ENCODE data around the gene RNF215. TPM values are rescaled to one million over a fixed set of nuclear protein-coding genes. Genes with fewer than 3 reads are reported as not detected.

RNF215 gene
- total RNA-seq, 1 donor from 2014 or later = 4.3 TPM

DNA sequence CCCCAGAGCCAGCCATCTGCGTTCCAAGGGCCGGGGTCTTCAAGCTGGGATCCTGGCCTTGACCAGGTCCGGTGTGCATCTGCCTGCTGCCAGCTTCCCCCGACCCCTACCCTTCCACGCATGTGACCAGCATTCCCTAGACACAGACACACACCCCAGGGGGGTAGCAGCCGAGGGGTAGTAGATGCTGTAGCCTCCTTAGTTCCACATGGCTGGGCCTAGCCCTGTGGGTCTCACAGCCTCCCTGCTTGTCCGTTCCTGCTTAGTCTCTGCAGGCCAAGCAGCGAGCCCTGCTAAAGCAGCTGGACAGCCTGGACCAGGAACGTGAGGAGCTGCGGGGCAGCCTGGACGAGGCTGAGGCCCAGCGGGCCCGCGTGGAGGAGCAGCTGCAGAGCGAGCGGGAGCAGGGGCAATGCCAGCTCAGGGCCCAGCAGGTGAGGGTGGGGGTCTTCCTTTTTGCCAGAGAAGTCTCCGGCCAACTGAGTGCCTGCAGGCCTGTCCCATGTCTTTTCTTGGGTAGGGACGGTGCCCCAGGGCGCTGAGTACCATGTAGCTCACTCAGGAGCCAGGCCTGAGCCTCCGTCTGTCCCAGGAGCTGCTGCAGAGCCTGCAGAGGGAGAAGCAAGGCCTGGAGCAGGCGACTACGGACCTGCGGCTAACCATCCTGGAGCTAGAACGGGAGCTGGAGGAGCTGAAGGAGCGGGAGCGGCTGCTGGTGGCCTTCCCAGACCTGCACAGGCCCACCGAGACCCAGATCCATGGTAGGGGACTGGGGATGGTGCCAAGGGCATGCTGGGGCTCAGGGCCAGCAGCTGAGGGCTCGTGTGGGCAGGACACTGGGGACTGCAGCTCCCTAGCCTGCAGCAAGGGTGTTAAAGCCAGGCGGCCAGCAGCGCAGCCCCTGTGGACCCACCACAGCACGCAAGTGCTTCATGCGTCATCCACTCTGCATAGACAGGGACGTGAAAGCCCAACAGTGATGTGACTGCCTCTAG lies 13.6 kb downstream of the RNF215 start:
- no peak for ATAC-seq (ENCODE audit: poor library complexity)
- no peak for DNase-seq
- intact Hi-C loops (cut with DNase I) = no loop called here

DNA sequence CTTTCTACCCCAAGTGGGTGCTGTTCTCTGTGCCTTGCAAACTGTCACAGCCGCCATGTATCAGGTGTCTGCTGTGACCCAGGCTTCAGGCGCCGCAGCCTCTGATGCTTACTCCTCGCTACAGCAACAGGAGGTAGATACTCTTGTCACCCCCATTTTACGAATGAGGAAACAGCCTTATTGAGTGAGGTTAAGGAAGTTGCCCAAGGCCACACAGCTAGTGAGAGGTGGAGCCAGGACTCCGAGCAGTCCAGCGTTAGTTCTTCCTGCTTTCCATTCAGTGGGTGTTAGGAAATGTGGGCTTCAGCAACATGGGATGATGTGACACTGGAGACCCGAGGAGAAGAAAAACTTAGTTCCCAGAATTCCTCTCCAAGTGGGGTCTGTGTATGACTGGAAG lies 14.3 kb downstream of the RNF215 start:
- ATAC-seq (ENCODE audit: poor library complexity) = peak; percentile 23
- intact Hi-C loops (cut with DNase I) = no loop called here
- DNase-seq = no peak

DNA sequence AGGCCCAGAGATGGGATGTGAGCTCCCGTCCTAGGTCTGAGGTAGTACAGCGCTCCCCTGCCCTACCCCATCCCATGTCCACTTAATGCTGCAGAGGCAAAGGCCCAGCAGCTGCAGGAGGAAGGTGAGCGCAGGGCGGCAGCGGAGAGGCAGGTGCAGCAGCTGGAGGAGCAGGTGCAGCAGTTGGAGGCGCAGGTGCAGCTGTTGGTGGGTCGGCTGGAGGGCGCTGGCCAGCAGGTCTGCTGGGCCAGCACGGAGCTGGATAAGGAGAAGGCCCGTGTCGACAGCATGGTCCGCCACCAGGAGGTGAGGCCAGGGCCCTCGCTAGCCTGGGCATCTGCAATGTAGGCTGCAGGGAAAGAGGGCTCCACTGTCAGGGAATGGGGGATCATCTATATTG lies 15.2 kb downstream of the RNF215 start:
- ATAC-seq (ENCODE audit: poor library complexity) (no peak), DNase-seq (no peak)
- intact Hi-C loops (cut with DNase I) = no loop called here

DNA sequence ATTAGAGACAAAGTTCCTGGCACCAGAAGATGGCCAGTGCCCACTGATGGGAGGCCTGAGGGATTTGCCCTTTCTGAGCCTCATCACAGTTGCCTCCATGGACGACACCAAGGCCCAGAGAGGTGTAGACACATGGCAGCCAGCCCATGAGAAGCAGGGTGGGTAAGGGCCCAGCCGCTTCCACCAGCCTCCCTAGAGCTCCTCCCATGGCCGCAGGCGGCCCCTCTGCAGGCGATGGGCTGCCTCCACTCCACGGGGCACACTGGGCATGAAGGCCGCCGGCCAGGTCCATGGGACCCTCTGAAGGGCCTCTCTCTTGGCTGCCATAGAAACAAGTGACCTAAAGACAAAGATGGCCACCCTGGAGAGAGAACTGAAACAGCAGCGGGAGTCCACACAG lies 15.9 kb downstream of the RNF215 start:
- intact Hi-C loops (cut with DNase I) = no loop called here
- no peak for ATAC-seq (ENCODE audit: poor library complexity)
- DNase-seq = no peak

DNA sequence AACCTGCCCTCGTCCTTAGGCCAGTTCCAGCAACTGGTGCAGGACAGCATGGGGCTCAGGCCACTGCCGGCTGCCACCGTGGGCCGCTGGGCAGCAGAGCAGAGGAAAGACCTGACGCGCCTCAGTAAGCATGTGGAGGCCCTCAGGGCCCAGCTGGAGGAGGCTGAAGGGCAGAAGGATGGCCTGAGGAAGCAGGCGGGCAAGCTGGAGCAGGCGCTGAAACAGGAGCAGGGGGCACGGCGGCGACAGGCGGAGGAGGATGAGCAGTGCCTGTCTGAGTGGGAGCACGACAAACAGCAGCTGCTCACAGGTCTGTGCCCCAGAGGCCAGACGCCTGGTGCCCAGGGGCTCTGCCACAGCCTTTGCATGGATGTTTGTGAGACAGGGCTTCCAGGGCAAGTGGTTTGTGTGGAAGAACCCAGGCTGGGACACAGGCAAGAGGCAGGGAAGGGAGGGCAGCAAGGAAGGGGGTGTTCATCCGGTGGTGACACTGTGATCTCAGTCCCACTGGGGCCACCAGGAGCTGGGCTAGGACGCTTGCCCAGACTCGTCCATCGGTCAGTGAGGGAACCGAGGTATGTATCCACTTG lies 16.5 kb downstream of the RNF215 start:
- DNase-seq (no peak), ATAC-seq (ENCODE audit: poor library complexity) (no peak)
- intact Hi-C loops (cut with DNase I) = no loop called here

DNA sequence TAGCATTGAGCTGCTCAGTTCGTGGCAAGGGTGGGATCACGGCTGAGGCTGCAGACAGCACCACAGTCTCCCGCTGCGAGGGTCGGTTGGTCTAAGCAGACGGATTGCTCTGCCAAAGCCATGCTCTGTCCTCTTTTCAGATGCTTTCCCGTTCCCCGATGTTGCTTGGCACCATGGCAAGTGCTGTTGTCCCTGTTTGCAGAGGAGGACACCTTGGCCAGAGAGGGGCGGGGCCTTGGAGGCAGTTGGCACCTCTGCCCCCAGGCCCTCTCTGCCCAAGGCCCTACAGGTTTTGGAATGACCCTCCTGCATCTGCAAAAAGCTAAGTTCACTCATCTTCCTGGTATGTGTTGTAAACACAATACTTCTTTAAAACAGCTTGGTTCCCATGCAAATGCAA lies 18.8 kb downstream of the RNF215 start:
- ATAC-seq (ENCODE audit: poor library complexity) = no peak
- DNase-seq = no peak
- intact Hi-C loops (cut with DNase I) = no loop called here

DNA sequence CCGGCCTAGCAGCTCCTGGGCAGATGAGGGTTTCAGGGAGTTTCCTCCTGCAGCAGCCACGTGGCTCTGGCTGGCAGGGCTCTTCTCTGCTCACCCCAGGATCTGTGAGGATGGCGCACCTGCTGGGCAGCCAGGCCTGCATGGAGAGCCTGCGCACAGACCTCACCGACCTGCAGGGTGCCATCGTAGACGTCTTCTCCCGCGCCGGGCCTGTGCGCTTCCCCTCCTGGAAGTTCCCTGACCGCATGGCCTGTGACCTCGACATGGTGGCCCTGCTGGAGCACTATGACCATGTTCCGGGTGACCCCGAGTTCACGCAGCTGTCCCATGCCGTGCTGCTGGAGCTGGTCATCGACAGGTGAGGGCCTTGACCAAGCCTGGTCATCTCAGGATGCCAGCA lies 21.3 kb downstream of the RNF215 start:
- DNase-seq (no peak), ATAC-seq (ENCODE audit: poor library complexity) (no peak)
- intact Hi-C loops (cut with DNase I) = no loop called here

DNA sequence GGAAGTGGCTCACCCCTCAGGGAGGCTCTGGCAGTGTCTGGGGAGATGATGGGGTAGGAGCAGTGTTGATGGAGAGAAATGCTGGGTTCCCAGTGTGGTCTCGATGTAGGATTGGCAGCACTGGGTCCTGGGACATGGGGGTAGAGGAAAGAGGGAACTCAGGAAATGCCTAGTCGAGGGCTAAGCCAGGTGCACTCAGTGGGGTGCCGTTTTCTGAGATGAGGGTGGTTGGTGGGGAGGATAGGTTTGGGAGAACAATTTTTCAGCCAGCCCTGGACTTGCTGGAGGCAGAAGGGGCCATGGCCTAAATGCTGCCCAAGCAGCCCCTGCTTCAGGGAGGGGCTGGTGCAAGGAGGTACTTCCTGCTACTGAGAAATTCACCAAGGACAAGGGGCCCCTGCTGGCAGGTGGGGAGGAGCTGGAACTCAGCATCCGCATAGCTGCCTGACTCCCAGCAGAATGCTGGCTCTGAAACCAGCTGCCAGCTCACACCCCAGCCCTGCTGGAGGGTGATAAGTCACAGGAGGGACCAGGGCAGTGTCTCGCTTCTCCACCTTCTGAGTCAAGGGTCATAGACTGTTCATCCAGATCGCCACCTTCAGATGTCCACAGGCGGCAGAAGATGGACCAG lies 24.4 kb downstream of the RNF215 start:
- intact Hi-C loops (cut with DNase I) = no loop called here
- no peak for DNase-seq
- no peak for ATAC-seq (ENCODE audit: poor library complexity)

DNA sequence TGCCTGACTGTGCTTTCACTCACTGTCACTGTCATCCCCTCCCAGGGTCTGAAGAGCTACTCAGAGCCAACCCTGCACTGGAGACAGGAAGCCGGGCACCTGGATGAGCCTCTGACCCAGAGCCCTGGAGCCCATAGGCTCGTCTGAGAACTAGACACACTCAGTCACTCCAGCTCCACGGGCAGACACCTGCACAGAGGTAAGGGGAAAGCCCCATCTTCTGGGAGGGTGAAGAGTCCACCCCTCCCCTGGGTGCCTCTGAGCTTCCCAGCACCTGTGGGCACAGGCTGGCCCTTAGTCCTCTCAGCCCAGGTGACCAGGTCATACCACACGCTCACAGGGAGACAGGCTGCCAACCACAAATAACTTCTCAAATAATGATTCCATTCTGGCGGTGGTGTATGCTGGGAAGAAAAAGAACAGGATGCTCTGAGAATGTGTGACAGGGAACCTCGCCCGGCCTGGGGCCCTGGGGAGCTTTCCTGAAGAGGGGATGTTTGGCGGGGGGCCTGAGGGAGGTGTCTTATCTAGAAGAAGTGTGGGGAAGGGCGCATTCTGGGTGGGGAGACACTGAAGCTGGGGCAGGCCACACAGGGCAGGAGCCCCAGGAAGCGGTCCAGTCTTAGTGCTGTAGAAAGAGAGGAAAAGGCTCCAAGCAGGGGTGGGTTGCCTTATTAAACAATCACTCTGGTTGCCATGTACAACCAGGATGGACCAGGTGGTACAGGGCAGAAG lies 25.1 kb downstream of the RNF215 start:
- intact Hi-C loops (cut with DNase I) = no loop called here
- DNase-seq (no peak), ATAC-seq (ENCODE audit: poor library complexity) (no peak)

DNA sequence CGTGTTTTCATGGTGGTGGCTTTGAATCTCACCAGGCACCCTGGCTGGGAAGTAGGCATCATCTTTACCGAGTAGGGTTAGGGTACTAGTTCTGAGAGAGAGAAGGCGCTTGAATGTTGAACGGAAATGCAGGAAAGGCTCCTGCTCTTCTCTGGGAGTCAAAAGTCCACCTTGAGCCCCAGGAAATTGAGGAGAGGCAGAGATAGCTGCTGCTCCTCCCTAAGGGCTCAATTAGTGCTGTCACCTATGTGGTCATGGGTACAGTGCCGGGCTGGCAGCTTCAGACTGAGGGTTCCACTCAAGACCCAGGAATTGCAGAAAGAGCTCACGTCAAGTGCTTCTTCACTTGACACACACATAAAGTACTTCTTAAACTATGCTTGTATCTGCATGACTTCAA lies 28.7 kb downstream of the RNF215 start:
- ATAC-seq (ENCODE audit: poor library complexity) (no peak), DNase-seq (no peak)
- intact Hi-C loops (cut with DNase I) = no loop called here

DNA sequence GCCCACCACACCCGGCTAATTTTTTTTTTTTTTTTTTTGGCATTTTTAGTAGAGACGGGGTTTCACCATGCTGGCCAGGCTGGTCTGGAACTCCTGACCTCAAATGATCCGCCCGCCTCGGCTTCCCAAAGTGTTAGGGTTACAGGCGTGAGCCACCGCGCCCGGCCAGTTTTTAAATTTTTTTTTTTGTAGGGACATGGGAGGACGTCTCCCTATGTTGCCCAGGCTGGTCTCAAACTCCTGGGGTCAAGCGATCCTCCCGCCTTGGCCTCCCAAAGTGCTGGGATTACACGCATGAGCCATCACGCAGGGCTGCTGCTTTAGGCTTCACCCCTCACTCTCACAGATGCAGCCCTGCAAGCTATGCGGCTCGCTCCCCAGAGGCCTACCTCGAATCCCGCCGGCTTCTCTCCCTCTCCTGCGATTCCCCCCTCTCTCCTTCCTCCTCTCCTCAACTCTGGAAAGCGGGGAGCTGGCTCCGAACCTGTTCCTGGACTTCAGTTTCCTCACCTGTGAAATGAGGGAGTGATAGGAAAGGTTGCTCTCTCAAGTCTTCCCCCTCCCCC lies 29.5 kb downstream of the RNF215 start:
- intact Hi-C loops (cut with DNase I) = no loop called here
- ATAC-seq (ENCODE audit: poor library complexity) = no peak

DNA sequence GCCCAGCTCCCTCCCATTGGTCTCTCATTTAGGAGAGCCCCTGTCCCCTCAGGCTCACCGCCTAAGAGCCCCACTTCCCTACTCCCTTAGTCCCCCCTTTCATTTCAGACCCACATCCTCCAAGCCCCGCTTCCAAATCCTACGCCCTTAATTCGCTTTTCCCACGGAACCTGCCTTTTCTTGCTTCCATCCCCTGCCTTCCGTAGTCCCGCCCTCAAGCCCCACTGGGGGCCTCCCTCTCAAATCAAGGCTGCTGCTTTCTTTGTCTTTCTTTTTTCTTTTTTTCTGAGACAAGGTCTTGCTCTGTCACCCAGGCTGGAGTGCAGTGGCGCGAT lies 30.0 kb downstream of the RNF215 start:
- no peak for DNase-seq
- ATAC-seq (ENCODE audit: poor library complexity) = peak; percentile 2
- intact Hi-C loops (cut with DNase I) = no loop called here

More for the DNA sequence above, 29.5 kb downstream of the RNF215 start:
- no peak for DNase-seq

DNA sequence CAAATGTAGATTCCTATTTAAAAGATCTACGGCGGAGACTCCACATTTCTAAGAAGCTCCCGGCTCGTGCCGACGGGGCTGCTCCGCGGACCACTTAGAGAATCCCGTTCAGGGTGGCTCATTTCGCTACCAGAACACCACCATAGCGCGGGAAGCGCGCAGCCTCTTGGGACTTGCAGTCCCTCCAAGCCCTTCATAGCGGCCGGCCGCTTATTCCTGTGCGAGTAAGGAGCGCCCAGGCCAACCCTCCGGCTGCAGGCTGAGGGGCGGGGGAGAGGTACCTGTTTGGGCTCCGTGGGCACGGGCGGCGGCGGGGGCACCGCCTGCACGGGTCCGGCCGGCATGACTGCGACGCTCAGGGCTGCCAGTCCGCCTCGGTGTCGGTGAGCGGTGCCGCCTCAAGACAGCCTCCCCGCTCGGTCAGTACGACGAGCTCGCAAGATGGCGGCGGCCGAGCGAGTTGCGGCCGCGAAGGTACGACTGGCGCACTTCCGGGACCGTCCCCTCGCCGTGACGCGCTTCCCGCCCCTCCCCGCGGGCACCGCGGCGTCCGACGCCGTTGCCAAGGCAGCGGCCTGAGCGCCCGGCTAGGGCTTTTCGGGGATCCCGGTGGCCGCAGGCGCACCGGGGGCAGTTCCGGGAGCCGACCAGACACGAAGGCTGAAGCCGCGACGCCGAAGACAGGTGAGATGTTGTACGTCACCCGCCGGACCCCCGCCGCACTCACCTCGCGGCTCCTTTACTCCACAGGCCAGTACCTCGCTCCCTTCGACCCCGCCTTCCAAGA lies 30.6 kb downstream of the RNF215 start, which contains the start of the genes CCDC157 and SF3A1:
CCDC157 (plus strand) TSS at position 559 of the 787 bp plus-strand sequence. CDS start 8,994 bp downstream, outside the sequence.
SF3A1 (minus strand) TSS at position 446 of the 787 bp plus-strand sequence; CDS start at position 344, 102 bp downstream.
- intact Hi-C loops (cut with DNase I) = no loop called here

DNA sequence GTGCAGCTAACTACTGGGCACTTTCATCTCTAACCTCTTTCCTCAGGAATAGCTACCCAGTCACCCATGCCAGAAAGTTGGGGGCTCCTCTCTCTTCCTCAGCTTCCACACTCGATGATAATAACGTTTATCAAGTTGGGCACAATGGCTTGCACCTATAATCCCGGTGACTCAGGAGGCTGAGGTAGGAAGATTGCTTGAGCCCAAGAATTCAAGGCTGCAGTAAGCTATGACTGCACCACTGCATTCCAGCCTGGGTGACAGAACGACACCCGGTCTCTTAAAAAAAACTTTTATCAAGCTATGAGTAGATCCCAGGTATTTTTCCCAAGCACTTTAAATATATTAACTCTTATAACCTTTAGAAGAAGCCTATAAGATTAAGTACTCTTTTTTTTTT lies 32.6 kb downstream of the RNF215 start:
- DNase-seq (no peak), ATAC-seq (ENCODE audit: poor library complexity) (no peak)
- intact Hi-C loops (cut with DNase I) = no loop called here

More for the DNA sequence above, 30.6 kb downstream of the RNF215 start, which contains the start of the genes CCDC157 and SF3A1:
- DNase-seq = peak; percentile 93
- ATAC-seq (ENCODE audit: poor library complexity) = peak; percentile 99

DNA sequence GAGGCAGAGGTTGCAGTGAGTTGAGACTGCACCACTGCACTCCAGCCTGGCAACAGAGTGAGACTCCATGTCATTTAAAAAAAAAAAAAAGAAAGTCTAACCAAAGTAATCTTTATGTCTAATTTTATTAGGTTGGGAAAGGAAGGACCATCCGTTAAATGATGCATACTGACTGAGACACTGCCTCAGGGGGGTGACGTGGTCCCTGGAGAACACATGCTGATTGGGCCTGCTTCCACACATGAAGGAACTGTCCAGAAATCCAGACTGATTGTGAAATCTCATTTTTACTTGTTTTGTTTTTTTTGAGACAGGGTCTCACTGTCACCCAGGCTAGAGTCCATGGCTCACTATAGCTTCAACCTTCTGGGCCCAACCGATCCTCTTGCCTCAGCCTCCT lies 36.0 kb downstream of the RNF215 start:
- ATAC-seq (ENCODE audit: poor library complexity) = no peak
- intact Hi-C loops (cut with DNase I) = no loop called here
- DNase-seq = no peak

DNA sequence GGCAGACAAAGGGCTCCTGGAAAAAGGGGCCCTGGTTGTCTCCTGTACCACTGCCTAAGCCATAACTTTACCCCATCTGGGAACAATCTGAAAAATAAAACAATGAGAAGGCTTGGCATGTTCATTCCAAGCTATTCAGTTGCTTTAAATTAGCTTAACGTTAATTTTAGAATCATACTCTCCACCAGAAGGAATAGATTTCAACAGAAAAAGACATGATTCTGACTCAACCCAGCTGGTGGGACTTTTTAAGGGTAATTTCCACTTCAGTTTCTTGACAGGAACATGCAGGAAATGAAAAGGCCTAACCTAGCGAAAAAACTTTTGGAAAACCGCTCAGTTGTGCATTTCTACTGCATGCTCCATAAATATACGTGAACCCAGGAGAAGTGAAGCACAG lies 38.4 kb downstream of the RNF215 start:
- intact Hi-C loops (cut with DNase I) = no loop called here
- no peak for DNase-seq
- ATAC-seq (ENCODE audit: poor library complexity) = no peak

DNA sequence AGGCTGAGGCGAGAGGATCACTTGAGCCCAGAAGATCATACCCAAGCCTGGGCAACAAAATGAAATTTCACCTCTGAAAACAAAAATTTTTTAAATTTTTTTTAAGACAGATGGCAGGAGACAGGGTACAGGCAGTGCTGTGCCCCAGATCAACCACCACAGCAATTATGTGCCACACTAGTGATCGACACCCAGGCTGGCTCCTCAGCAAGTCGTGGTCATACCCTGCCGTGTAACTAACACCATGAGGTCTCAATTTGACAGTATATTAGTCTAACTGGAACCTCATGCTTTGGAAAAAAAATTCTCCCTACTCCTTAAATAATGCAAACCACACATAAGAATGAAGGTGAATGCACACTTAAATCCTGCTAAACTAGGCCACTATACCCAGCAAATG lies 38.8 kb downstream of the RNF215 start:
- DNase-seq = no peak
- no peak for ATAC-seq (ENCODE audit: poor library complexity)
- intact Hi-C loops (cut with DNase I) = no loop called here
